SU-DHL-6 (cell line): Measurements from ENCODE around the gene ANO10.
"Not testable (repeated sequence)": the region's sequence is repeated elsewhere in the genome, so short reads cannot be mapped to it uniquely, and the experiment has no call there.

Source experiments
- CTCF ChIP-seq: fragments of 200-600 bp; sonication (generic); IDR thresholded peaks from one replicate; pipeline ENCODE4 v1.5.1; 2017; ENCODE audit warnings: antibody characterized with exemption, mild to moderate bottlenecking, low read length, moderate library complexity; ENCODE audit not compliant: insufficient read depth, poor library complexity, severe bottlenecking
- EZH2phosphoT487 ChIP-seq: fragments of 200-600 bp; sonication (generic), shearing (Covaris generic); conservative IDR thresholded peaks from 2 replicates; pipeline ENCODE4 v1.6.1; 2018; ENCODE audit warnings: mild to moderate bottlenecking, antibody characterized with exemption, low read length, moderate library complexity, mixed read lengths

GRCh38 chr3:43593588-43593987 is 28.2 kb downstream of the ANO10 start:
- not testable (repeated sequence) for TF ChIP-seq CTCF, EZH2phosphoT487
